Measurements from ENCODE around the gene SCYL2.

- no peak for TF ChIP-seq HOXA9 (CRISPR knock-in tag; IDR thresholded peaks at IDR 0.05; ENCODE audit: borderline replicate concordance)
- no peak for TF ChIP-seq POGZ (CRISPR knock-in tag; IDR thresholded peaks at IDR 0.05)
- no peak for TF ChIP-seq RAD21 (CRISPR knock-in tag; IDR thresholded peaks at IDR 0.05)
Observed at GRCh38 chr12:100329800-100330199, 62.8 kb downstream of the SCYL2 start.

All from HepG2 (cell line).